Endodermal cell (in vitro differentiated cells): Measurements from ENCODE around the gene SORCS2. TPM values are rescaled to one million over a fixed set of nuclear protein-coding genes. Genes with fewer than 3 reads are reported as not detected.

ENCODE experiments used
- DNase-seq: peaks from one replicate; pipeline ENCODE4 v3.0.0-alpha.2; 2017
- H3K27ac ChIP-seq: 2 replicates; pipeline ENCODE4 v1.5.1; 2013; ENCODE audit warnings: mild to moderate bottlenecking, low read depth, low read length, moderate library complexity
- H3K27me3 ChIP-seq: 2 replicates; pipeline ENCODE4 v1.6.1; 2013; ENCODE audit warnings: mild to moderate bottlenecking, low read length, moderate library complexity; ENCODE audit not compliant: insufficient read depth, control insufficient read depth, poor library complexity, severe bottlenecking
- H3K36me3 ChIP-seq: 2 replicates; pipeline ENCODE4 v1.7.0; 2013; ENCODE audit warnings: mild to moderate bottlenecking, low read length, moderate library complexity; ENCODE audit not compliant: control insufficient read depth, insufficient read depth
- H3K4me1 ChIP-seq: one replicate; pipeline ENCODE4 v1.7.0; 2013; ENCODE audit warnings: low read length; ENCODE audit not compliant: control insufficient read depth, insufficient read depth
- H3K4me3 ChIP-seq: 2 replicates; pipeline ENCODE4 v1.5.1; 2013; ENCODE audit warnings: mild to moderate bottlenecking, low read length, moderate library complexity
- H3K9ac ChIP-seq: 2 replicates; pipeline ENCODE4 v1.6.1; 2013; ENCODE audit warnings: mild to moderate bottlenecking, low read length, moderate library complexity; ENCODE audit not compliant: poor library complexity, severe bottlenecking; ENCODE audit errors: extremely low read depth
- H3K9me3 ChIP-seq: 2 replicates; pipeline ENCODE4 v1.6.1; 2013; ENCODE audit warnings: mild to moderate bottlenecking, low read length, moderate library complexity; ENCODE audit not compliant: control insufficient read depth
- H3K27ac Mint-ChIP-seq: 2 replicates; pipeline ENCODE4 v1.8.0; 2020; ENCODE audit warnings: mixed read lengths
- H3K27me3 Mint-ChIP-seq: 2 replicates; pipeline ENCODE4 v1.8.0; 2021; ENCODE audit warnings: mild to moderate bottlenecking, mixed read lengths; ENCODE audit not compliant: insufficient read depth
- H3K36me3 Mint-ChIP-seq: 2 replicates; pipeline ENCODE4 v1.8.0; 2020; ENCODE audit warnings: low read depth, mixed read lengths
- H3K4me1 Mint-ChIP-seq: 2 replicates; pipeline ENCODE4 v1.8.0; 2020; ENCODE audit warnings: mixed read lengths
- H3K4me3 Mint-ChIP-seq: 2 replicates; pipeline ENCODE4 v1.8.0; 2020; ENCODE audit warnings: mild to moderate bottlenecking, moderate library complexity, mixed read lengths
- H3K9me3 Mint-ChIP-seq: 2 replicates; pipeline ENCODE4 v1.8.0; 2020; ENCODE audit warnings: mild to moderate bottlenecking, mixed read lengths
- CTCF ChIP-seq: fragments of 200-600 bp; sonication (generic); conservative IDR thresholded peaks from 2 replicates; pipeline ENCODE4 v1.5.0; 2021; ENCODE audit warnings: antibody characterized with exemption, mild to moderate bottlenecking
- WGBS, 2 experiments: methylation state at CpG; one replicate each; pipeline versions ENCODE4 v1.1.5 to v1.1.7; 2013; ENCODE audit warnings: missing lambda C conversion rate in 2 of 2, mixed read lengths in 1 of 2; ENCODE audit not compliant: insufficient coverage in 1 of 2, insufficient read length in 1 of 2; 5-methylcytosine and 5-hydroxymethylcytosine counted together
- total RNA-seq, 2 donors: library from RNA; stranded (reverse); fragmentation: NEBNext Ultra II Directional in 1 of 2; extraction: Animal tissue kit (Norgen Biotek cat#: 25700) in 1 of 2; gene quantifications; 2 replicates in 1 of 2; 3 replicates in 1 of 2; pipeline ENCODE4 v1.2.1, GENCODE V29; 2021

The SORCS2 gene
- total RNA-seq, 2 donors from 2014 or later, result 1.4 to 1.9 TPM

GRCh38 chr4:7787681-7788141 lies 595.4 kb downstream of the SORCS2 start:
- Histone ChIP-seq H3K27me3 (no peaks in the 10 kb centered on the region), H3K9ac (no peak overlapping the region), H3K9me3 (no peaks in the 10 kb centered on the region), H3K4me1 (no peaks in the 10 kb centered on the region), H3K4me3 (no peak overlapping the region), H3K27ac (no peak overlapping the region), H3K36me3 (peaks cover 43% of the 10 kb centered on the region)
- Mint-ChIP-seq H3K4me3 (no peak overlapping the region), H3K9me3 (no peaks in the 10 kb centered on the region), H3K4me1 (no peaks in the 10 kb centered on the region), H3K36me3 (peaks cover 27% of the 10 kb centered on the region), H3K27me3 (no peaks in the 10 kb centered on the region), H3K27ac (no peak overlapping the region)
- no peak for DNase-seq
- TF ChIP-seq CTCF, result no peak
- WGBS, 2 experiments, result 95 to 99% methylated on average over 18 to 30 of the region's 30 CpGs

- no peaks in the 10 kb centered on the region for H3K9me3 Mint-ChIP-seq
Observed at GRCh38 chr4:7788193-7788592, 595.9 kb downstream of the SORCS2 start.

GRCh38 chr4:7788694-7789425 lies 596.5 kb downstream of the SORCS2 start:
- H3K4me3 Mint-ChIP-seq, result no peak overlapping the region
- Histone ChIP-seq H3K9me3 (no peaks in the 10 kb centered on the region), H3K9ac (no peak overlapping the region), H3K27ac (no peak overlapping the region), H3K4me1 (no peaks in the 10 kb centered on the region), H3K27me3 (no peaks in the 10 kb centered on the region), H3K4me3 (no peak overlapping the region), H3K36me3 (peaks cover 50% of the 10 kb centered on the region)
- H3K4me1 Mint-ChIP-seq, result no peaks in the 10 kb centered on the region
- no peak for TF ChIP-seq CTCF
- no peak for DNase-seq
- WGBS, 2 experiments, result 94 to 96% methylated on average over 10 to 12 of the region's 13 CpGs
- H3K27me3 Mint-ChIP-seq, result no peaks in the 10 kb centered on the region
- H3K9me3 Mint-ChIP-seq, result no peaks in the 10 kb centered on the region
- peaks cover 31% of the 10 kb centered on the region for H3K36me3 Mint-ChIP-seq
- no peak overlapping the region for H3K27ac Mint-ChIP-seq

More at GRCh38 chr4:7788193-7788592, 595.9 kb downstream of the SORCS2 start:
- no peak for DNase-seq
- H3K9ac ChIP-seq, result no peak overlapping the region
- no peak overlapping the region for H3K27ac Mint-ChIP-seq
- no peak overlapping the region for H3K27ac ChIP-seq
- H3K36me3 Mint-ChIP-seq, result peaks cover 26% of the 10 kb centered on the region
- H3K4me3 ChIP-seq, result no peak overlapping the region
- TF ChIP-seq CTCF, result peak; percentile 13
- 94 to 96% methylated on average over 9 to 14 of the region's 17 CpGs for WGBS, 2 experiments
- H3K27me3 ChIP-seq, result no peaks in the 10 kb centered on the region
- H3K4me1 ChIP-seq, result no peaks in the 10 kb centered on the region
- H3K4me1 Mint-ChIP-seq, result no peaks in the 10 kb centered on the region
- no peaks in the 10 kb centered on the region for H3K9me3 ChIP-seq
- H3K4me3 Mint-ChIP-seq, result no peak overlapping the region
- no peaks in the 10 kb centered on the region for H3K27me3 Mint-ChIP-seq
- H3K36me3 ChIP-seq, result peaks cover 48% of the 10 kb centered on the region
